NCI-H2196 (cell line): ENCODE measurements around the gene FRAT1.

Experiments
- DNase-seq: peaks from one replicate; lab custom pipeline; 2025; ENCODE audit not compliant: unreplicated experiment; lab: John Stamatoyannopoulos, UW

FRAT1 gene

DNA sequence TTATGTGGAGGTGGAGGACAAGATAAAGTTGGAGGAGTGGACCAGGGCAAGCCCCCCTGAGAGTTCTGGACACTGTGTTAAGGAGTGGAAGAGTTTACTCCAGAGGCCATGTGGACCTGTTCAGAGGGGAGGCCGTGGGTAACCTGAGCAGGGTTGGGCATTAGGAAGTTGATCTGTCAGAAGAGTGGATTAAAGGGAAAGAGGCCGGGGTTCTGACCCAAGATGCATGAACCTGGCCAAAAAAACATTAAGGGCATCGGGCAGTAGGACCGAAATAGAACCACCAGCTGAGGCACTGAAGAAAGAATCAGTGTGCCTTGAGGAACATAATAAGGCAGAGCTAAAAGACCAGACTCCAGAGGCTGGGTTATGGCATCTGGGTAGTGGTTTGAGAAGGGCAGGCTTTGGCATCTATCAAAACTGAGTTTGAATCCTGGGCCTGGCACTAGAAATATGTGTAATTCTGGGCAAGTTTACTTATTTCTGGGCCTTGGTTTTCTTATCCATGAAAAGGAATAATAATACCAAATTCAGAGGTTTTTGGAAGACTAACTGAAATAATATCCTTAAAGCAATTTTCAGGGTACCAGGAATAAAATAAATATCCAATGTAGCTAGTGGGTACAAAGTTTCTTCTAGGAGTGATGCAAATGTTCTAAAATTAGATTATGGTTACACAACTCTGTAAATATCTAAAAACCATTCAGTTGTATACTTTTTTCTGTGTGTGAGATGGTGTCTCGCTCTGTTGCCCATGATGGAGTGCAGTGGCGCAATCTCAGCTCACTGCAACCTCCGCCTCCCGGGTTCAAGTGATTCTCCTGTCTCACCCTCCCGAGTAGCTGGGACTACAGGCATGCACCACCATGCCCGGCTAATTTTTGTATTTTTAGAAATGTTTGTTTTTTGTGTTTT, 10.9 kb upstream of the FRAT1 start:
- DNase-seq, result no peak

- no peak for DNase-seq
These were observed 7.9 kb upstream of the FRAT1 start for GRCh38 chr10:97311111-97311626.

- DNase-seq, result no peak
These were observed 6.2 kb upstream of the FRAT1 start for GRCh38 chr10:97312897-97313296.

- no peak for DNase-seq
These were observed 4.4 kb upstream of the FRAT1 start for GRCh38 chr10:97314671-97315070.

DNA sequence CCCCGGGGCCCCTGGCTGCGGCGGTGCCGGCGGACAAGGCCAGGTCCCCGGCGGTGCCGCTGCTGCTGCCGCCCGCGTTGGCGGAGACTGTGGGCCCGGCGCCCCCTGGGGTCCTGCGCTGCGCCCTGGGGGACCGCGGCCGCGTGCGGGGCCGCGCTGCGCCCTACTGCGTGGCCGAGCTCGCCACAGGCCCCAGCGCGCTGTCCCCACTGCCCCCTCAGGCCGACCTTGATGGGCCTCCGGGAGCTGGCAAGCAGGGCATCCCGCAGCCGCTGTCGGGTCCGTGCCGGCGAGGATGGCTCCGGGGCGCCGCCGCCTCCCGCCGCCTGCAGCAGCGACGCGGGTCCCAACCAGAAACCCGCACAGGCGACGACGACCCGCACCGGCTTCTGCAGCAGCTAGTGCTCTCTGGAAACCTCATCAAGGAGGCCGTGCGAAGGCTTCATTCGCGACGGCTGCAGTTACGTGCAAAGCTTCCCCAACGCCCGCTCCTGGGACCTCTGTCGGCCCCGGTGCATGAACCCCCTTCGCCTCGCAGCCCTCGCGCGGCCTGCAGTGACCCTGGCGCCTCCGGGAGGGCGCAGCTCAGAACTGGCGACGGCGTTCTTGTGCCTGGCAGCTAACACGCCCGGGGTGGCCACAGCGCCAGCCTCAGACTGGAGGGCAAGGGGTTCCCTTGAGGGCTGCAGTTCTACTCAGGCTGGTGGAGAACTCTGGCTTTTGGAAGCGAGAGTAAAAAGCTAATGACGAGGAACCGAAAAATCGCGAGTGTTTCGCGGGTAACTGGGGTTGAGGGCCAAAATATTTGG, 804 bp downstream of the FRAT1 start:
- no peak for DNase-seq

DNA sequence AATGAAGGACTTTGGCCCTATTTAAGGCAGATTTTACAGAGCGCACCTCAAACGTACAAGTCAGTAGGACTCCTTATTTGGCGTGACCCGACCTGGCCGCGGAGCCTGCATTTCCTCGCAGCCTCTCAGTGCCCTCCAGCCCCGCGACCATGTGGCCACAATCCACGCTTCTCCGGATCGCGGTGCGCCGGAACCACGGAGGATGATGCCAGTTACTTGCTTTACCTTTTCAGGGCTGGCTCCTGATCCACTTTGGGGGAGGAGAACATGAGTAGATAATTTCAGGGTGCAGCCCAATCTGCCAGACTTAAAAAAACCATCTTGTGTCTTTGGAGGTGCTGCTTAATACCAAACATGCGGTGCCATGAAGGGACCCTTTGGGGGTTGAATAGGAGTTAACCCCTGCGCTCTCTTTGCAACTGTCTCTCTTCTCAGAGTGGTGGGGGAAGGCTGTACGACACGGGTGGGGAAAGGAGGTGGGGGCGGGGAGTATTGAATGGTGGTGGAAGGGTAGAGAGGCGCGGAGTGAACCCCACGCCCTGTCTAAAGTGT, 1.5 kb downstream of the FRAT1 start:
- DNase-seq, result no peak

- DNase-seq, result no peak
These were observed 2.1 kb downstream of the FRAT1 start for GRCh38 chr10:97321032-97321803.

- no peak for DNase-seq
These were observed 2.7 kb downstream of the FRAT1 start for GRCh38 chr10:97321804-97322190.

GRCh38 chr10:97323501-97323900, 4.4 kb downstream of the FRAT1 start:
- no peak for DNase-seq

DNA sequence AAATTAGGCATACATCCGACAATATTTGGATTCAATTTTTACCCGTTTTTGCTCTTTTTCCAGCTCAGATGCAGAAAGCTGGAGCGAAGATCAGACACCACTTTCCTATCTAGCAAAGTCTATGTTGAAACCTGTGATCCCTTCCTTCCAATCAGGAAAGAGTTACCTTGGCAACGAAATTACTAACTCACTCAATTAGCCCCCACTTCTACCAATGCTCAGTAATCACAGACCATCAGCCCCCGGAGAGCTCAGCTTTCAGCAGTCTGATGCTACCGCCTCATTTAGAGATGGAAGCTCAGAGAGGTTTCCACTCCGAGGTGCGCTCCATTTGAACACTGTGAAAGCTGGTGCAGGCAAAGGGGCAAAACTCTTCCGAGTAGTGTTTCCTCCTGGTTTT, 6.7 kb downstream of the FRAT1 start:
- DNase-seq, result no peak

- DNase-seq, result peak; percentile 23
These were observed 8.6 kb downstream of the FRAT1 start for GRCh38 chr10:97327348-97328294.

DNA sequence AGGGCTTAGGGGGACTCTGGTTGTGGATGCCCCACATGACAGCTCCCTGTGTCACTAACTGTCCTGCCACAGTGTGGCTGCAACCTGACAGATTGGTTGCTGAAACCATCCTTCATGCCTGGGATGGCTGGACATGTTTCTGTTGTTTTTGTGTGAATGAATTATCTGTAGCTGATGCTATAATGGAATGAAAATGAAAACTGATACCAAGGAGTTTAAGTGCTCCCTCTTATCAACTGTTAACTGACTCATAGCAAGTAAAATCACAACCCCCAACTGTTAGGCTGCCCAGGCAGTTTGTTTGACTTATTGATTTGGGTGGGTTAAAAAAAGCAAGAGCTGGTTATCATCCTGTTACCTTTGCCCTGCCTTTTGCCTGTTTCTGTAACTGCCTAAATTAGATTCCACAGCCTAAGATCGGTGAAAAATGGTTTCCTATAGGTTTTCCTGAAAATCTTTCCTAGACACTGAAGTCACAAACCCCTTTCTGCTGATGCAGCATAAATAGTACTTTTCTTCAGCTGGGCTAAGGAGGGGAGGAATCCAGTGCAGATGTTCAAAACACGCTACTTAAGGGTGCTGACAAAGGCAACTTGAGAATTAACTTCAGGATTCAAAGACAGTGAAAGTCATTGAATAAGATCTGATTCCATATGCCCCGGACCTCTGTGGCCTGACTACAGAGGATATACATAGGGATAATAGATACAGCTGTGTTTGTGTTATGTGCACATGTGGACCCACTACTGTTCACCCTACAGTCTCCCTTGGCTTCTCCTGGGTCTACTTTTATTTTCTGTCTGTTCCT, 9.8 kb downstream of the FRAT1 start:
- DNase-seq, result no peak

DNA sequence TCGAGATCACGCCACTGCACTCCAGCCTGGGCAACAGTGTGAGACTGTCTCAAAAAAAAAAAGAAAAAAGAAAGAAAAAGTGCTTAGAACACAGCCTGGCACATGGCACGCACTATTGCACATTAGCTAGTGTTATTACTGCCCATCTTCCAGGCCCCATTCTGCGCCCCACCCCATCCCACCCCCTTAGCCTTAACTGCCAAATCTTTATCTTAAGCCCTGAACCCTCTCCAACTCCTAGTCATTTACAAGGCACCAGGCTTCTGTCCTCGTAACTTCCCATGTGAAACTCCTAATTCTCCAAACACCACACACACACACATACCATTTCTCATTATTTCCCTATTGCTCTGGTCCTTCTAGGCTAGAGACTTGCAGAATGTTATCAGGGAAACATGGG, 10.7 kb downstream of the FRAT1 start:
- no peak for DNase-seq

- DNase-seq, result no peak
These were observed 12.2 kb downstream of the FRAT1 start for GRCh38 chr10:97331153-97331703.

DNA sequence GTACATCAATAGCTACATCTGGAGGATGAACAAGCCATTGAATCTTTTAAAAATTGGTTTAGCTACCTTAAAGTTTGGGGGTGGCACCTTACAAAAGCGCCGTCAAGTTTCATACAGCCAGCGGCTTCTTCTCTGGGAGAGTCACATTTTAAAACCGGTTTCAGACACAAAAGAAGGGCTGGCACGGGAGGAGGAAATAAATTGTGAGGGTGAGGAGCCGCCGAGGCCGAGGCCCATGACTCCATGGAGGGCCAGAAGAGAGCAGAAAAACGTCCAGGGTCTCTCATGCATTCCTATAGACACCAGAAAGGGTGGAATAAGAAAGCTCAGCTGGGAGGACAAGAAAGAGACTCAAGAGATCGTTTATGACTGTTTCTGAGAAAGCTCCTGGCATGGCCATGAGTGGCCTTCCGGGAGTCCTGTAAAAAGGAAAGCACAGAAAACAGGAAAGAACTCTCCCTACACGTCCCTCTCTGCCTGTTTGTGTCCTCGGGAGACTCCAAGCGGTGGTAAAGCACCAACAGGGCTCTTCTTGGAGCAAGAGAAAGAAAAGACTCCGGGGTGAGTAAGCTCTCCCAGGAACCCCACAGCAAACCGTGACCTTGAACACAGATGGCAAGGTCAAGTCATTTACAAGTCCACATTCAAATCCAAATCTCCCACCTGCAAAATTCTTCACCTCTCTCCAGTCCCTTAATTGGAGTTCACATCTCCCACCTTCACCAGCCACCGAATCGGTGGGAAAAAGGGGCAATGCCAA, 13.7 kb downstream of the FRAT1 start:
- DNase-seq, result no peak

DNA sequence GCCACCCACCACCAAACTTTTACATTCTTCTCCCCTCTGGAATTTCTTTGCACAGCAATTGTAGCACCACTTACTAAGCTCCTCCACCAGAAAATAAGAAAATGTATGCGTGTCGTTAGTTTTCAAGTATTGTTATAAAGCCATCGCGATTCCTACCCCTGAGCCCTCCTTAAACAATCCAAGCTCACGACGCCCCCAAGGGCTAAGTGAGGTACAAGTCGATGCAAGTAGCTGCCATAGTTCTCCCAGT, 14.2 kb downstream of the FRAT1 start:
- DNase-seq, result no peak

DNA sequence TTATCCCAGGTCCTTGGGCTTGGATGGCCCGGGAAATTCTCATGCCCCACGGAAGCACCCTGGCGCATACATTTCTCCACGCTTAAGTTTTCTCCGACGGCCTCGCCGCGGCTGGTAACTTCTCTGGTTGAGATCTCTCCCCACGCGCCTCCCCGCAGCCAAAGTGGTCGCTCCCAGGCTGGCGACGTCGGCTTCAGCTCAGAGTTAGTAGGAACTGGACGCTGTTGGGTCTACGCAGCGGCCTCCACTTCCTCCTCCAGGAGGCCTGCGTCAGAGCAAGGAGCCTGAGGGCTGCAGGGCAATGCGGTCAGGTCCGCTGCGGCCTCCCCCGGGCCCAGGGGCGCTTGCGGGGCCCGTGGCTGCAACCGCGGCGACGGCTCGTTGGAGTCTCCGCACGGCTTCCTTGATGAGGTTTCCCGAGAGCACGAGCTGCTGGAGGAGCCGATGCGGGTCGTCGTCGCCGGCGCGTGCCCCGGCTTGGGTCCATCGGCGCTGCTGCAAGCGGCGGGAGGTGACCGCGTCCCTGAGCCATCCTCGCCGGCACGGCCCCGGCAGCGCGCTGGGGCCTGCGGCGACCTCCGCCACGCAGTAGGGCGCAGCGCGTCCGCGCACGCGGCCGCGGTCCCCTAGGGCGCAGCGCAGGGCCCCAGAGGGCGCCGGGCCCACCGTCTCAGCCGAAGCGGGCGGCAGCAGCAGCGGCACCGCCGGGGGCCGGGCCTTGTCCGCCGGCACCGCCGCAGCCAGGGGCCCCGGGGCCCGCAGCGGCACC, 14.7 kb downstream of the FRAT1 start:
- DNase-seq, result no peak
